Raji (cell line): ENCODE results near the gene TRAK1.

ENCODE experiments used
- POLR2A ChIP-seq: IDR thresholded peaks from 2 replicates; pipeline ENCODE4 v1.6.1; 2011; ENCODE audit warnings: low read depth, low read length, control low read depth; ENCODE audit not compliant: insufficient read depth

TRAK1 gene

GRCh38 chr3:42102571-42102970 is 11.4 kb downstream of the TRAK1 start:
- no peak for TF ChIP-seq POLR2A

DNA sequence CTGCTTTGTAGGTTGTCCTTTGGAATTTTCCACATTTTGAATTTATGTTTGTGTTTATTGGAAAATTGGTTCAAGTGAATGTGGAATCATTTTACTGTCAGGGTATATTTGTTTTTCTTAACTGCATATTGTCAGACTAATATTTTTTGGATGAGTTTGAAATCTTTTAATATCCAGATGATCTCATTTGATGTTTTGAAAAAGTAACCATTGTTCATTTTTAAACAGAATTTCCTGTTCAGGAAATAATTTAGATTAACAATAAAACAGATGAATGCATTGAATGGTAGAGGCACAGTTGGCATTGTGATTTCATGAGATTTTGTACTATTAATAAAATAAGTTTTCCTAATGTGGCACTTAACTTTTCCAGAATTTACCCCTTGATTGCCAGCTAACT is 15.5 kb downstream of the TRAK1 start:
- no peak for TF ChIP-seq POLR2A

GRCh38 chr3:42110631-42111030 is 19.5 kb downstream of the TRAK1 start:
- no peak for TF ChIP-seq POLR2A

GRCh38 chr3:42114130-42114725 is 23.1 kb downstream of the TRAK1 start:
- TF ChIP-seq POLR2A = no peak

DNA sequence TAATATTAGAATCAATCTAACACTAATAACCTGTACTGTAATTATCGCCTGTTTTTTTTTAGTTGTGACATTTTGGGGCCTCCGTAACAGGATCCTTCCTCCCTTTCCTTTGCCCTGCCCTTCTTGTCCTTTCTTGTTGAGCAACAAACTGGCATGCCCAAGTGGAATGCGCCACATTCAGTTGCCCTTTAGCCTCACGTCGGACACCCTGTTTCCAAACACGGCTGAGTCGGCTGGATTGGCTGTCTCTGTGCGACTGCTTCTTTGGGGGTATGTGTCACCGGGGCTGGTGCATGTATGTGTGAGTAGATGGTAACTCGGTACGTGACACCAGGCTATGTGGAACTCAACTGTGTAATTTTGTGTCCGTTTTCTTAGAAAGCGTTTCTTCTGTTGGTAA is 24.1 kb downstream of the TRAK1 start:
- no peak for TF ChIP-seq POLR2A

DNA sequence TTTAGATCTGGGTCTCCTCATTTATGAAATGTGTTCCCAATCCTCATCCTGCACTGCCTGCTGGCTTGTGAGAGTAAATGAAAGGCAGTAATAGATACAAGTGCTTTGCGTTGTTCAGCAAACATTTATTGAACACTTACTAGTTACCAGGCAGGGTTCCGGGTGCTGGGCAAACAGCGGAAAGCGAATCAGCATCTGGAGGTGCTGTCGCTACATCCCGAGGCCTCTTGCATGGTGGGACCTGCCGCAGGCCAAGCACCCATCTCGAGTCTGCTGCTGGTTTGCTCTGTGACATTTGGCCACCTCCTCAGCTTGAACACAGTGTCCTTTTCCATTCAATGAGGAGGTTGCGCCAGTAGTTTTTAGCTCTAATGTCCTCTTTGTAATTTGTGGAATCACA is 24.8 kb downstream of the TRAK1 start:
- no peak for TF ChIP-seq POLR2A

GRCh38 chr3:42116466-42116865 is 25.3 kb downstream of the TRAK1 start:
- no peak for TF ChIP-seq POLR2A

GRCh38 chr3:42117175-42118008 is 26.2 kb downstream of the TRAK1 start:
- TF ChIP-seq POLR2A = no peak

DNA sequence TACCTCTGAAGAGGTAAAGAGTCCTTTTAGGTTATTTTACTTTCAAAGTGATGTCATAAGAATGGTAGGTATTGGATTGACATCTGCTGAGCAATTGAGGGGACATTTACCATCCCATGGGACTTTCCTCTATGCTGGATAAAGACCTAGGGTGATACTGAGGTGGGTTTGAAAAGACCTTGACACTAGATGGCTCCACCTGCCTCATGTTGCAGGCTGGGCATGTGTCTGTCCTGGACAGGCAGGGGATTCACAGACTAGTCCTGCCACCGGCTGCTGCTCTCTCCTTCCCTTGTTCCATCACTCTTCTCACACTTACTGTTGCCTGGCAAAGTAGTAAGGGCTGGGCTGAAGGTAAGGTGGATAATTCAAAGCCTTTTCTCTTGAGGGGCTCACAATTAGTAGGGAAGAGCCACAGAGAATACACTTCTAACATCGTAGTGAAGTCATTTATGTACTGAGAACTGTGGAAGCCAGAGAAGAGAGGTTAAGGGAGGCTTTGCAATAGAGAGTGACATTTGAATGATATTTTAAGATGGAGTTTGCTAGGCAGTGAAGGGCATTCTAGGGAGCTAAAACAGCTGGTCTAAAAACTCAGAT is 27.7 kb downstream of the TRAK1 start:
- no peak for TF ChIP-seq POLR2A

DNA sequence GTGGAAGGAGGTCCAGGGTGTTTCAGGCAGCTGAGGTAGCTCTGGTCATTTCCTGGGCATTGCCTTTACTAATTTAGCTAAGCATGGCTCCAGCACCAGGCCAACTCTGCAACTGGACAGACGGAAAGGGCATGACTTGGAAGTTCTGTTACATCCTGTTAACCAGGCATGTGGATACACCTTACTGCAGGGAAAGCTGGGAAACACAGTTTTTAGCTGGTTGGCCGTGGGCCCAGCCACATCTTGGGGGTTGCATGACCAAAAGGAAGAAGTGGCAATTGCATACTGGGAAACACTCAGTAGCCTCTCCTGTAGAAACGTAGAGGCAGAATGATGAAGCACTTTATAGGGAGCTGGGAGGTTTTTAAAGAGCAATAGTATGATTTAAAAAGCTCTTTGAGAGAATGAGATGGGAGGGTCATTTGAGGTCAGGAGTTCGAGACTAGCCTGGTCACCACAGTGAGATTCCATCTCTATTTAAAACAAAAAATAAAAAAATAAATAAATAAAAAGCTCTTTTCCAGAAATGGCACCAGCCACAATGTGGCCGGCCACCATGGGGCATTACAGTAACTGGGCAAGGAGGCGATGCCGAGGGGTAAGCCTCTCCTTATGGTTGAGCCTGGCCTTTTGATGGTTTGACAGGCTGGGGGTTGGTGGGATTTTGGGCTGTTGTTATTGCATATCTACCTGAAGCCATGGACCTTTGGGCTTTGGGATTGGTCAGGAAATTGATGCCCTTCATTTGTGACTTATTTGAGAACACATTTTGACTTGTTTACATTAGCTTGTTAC is 28.6 kb downstream of the TRAK1 start:
- TF ChIP-seq POLR2A = no peak

DNA sequence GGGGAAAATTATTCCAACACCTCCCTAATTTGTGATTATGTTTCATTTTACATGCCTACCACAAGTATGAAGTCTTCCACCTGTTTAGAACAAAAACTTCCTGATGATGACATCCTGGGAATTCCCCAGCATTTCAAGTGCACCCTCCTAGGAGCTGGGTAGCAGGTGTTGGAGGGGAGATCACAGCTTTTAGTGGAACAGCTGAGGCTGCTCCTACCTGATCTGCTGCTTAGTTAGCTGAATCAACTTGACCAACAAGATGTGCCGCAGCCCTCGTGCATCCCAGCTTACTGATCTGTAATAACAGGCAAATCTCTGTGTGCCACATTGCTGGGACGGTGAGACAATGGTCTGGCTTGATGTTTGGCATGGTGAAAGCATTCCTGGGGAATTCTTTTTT is 29.7 kb downstream of the TRAK1 start:
- no peak for TF ChIP-seq POLR2A

GRCh38 chr3:42122261-42123011 is 31.3 kb downstream of the TRAK1 start:
- no peak for TF ChIP-seq POLR2A

DNA sequence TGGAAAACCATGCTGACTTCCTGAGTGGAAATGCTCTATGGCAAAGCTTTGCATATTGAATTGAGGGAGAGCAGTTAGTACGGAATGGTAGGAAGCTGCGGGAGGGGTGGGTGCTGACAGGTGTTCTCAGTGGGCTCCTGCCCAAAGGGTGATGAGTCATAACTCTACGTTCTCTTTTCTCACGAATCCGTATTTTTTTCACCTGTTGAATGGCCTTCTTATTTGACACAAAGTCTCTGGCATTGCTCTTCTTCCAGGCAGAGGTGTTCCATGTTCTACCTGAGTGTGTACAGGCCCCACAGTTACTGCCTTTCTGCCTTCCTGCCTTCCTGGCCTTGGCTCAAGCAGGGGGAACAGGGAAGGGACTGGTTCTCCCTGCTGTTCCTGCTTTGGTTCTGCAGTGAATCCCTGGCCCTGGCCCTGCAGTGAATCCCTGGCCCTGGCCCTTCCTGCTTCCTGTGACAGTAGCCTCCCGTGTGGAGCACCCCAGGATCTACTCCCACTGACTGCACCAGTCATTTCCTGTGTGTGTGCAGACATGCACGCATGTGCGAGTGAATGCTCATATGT is 31.9 kb downstream of the TRAK1 start:
- no peak for TF ChIP-seq POLR2A

GRCh38 chr3:42123824-42124658 is 32.9 kb downstream of the TRAK1 start:
- TF ChIP-seq POLR2A = no peak

DNA sequence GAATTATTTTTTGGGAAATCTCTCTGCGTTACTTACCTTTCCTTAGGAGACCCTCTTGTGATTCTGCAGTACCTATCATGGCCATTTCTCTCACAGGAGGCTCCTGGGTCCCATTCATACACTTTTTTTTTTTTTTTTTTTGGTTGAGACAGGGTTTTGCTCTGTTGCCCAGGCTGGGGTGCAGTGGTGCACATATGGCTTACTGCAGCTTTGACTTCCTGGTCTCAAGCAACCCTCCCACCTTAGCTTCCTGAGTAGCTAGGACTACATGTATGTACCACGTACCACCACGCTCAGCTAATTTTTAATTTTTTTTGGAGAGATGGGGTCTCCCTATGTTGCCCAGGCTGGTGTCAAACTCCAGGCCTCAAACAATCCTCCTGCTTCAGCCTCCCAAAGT is 36.1 kb downstream of the TRAK1 start:
- TF ChIP-seq POLR2A = no peak
